GM19372 (cell line): ENCODE data around the gene GNAQ.

Experiments
- ATAC-seq: cut with Tn5 transposase; IDR thresholded peaks from one replicate; pipeline ENCODE4 v1.9.1; 2021; ENCODE audit warnings: mild to moderate bottlenecking, low read depth, moderate library complexity; ENCODE audit not compliant: unreplicated experiment

Gene GNAQ

DNA sequence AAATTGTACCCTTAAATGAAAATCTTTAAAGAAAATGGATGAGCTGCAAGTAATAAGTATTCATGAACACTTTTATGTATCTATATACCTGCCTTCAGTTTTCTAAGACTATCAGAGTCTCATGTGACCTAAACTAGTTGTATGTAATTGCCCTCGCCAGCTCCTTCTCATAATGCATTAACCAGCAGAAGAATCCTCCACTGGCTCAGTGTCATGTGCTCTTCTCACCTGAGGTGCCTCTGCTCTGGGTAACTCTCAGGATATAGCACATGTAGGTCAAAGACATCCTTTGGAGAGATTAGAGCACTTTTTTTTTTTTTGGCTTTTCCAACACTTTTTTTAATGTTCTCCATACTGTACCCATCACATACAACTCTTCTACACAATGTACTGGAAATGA lies 199.8 kb downstream of the GNAQ start:
- no peak for ATAC-seq

DNA sequence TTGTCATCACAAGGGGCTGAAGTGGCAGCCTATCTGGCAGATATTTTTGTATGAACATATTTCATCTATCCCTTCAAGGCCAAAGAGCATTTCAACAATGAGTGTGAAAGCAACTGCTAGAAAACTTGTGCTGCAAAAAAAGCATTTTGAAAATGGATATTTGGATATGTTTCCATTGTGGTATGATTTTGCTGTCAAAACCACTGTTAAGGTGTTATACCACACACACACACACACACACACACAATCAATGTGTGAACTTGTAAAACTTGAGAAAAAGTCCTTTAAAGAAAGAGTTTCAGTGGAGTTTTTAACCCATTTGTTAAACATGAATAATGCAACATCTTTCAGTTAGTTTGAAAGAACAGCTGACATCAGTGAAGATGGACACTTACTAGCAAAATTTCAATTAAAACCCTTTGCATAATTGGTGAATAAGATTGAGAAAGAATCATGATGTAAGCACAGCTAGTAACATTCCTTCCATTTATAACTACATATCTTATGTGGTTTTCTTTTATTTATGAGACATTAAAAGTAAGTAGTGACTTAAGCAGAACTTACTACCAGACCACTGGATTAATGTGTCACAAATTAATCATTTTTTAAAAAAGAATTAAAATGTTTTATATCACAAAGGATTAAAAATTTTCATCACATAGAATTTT lies 200.9 kb downstream of the GNAQ start:
- no peak for ATAC-seq

DNA sequence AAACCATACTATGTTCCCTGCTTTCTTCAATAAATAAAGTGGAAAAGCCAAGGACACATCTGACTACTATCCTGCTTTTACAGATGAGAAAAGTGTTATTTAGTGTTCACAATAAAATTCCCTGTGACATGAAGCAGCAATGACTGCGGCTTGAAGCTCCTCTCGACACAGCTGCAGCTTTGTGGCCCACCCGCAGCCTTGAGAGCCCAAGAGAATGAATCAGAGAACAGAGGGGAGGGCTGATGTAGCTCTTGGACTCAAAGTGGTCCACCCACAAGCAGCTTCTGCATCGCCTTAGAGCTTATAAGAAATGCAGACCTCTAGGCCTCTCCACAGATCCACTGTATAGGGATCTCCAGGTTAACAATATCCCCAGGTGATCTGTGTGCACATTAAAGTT lies 202.2 kb downstream of the GNAQ start:
- ATAC-seq: no peak

DNA sequence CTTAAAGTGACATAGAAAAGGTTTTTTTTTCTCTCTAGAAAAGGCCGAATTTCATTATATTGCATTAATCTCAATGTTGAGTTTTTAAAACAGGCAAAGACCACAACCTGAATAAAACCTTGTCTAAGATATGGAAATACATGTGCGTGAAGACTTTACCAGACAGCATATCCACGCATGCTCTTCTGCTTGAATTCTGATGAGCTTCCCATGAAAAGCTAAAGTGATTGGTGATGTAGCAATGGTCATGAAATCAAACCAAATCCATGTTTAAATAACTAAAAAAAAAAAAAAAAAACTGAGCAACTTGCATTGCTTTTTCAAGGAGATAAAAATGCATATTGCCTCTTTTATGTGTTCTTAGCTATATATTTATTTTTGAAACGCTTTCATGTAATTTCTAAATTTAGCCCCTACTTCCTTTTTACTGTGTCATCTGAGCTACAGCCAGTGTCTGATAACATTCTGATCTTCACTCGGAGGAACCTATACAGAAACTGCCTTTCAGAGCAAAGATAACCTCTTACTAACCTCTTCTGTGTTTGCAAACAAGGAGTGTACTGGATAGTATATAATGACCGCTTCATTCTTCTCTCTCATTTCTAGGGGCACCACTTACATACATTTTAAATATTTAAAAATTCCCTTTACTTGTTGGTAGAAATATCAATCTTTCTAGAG lies 204.4 kb downstream of the GNAQ start:
- no peak for ATAC-seq

DNA sequence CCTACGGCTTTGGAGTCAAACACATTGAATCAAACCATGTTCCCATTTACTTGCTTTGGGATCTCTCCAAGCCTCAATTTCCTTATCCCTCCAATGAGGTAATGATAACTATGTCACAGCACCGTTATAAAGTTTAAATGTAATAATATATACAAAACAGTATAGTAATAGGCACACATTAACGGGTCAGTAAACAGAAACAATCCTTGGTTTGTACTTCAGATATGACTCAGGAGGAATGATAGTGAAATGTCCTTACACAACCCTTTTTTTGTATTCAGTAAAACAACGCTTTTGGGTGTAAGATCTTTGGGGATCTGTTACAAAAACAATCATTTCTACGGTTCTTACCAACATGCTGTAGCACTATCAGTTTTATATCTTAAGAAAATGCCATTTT lies 205.0 kb downstream of the GNAQ start:
- ATAC-seq: no peak

DNA sequence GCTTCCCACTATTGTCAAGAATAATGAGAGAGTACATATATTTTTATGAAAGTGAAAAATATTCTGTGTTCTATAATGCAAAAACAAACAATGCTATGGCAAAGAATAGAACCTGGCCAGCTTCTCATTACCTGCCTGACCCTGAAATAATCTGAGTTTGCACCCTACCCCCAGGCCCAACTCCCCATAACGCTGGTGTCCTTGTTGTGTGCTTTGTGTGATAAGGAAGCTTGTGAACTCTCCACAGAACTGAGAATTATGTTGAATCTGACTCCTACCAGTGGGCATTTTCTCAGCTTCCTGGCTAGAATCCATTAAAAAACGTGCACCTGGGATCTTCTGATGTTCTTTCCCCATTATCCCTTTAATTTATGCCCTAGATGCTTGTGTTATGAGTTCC lies 205.5 kb downstream of the GNAQ start:
- ATAC-seq: no peak

DNA sequence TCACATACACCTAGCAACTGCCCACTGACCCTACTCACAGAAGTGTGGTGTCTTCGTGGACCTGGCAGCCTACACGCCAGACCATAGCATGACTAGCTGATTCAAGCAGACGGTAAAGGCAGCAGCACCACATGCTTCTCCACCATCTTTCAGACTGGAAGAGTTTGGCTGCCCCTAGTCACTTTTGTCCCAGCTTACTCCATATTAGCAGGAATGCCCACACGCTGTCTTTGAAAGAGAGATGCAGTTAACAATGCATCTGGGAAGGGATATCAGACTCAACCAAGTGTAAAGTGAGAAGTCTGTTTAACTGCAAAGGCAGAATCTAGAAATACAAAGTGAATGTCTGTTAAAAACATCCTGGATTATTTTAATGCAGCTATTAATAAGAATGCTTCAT lies 206.2 kb downstream of the GNAQ start:
- no peak for ATAC-seq

DNA sequence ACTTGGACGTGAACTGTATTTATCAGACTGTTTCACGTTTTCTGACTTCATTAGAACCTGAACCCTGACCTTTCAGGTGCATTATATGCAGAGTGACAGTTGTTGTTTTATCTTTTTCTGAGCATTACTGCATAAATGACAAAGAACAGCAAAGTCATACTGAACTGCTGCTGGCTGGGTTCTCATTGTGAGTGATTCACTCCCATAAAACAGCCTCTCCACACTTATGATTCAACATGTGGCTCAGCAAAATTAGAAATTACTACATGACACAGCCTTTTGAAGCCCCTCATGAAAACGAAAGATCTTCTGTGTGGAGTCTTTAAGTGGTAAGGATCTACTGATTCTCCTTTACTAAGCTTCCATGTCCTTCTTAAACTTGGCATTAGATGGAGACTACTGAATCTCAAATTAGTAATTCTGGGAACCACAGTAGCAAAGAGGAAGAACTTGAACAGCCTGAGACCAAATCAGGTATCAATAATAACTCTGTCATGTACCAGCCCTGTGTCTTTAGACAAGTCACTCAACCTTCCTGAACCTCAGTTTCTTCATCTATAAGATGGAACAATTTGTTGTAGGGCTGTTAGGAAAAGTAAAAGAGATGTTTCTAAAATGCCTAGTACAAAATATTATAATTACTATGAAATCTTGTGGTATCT lies 211.2 kb downstream of the GNAQ start:
- ATAC-seq: no peak

DNA sequence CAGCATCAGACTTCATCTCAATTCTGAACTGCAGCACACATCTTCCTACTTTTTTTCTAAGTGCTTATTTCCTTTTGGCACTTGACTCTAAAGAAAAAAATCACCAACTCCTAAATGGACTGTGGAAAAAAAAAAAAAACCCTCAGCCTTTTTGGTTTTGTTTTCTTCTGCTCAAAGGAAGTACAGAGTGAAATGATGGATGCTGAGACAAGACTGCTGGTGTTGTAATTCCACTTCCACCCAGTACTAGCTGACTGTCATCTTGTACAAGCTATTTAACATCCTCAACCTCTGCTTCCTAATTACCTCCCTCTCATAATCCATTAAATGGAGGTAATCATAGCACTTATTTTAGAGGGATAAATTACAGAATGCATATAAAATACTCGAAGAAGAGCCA lies 212.0 kb downstream of the GNAQ start:
- no peak for ATAC-seq

DNA sequence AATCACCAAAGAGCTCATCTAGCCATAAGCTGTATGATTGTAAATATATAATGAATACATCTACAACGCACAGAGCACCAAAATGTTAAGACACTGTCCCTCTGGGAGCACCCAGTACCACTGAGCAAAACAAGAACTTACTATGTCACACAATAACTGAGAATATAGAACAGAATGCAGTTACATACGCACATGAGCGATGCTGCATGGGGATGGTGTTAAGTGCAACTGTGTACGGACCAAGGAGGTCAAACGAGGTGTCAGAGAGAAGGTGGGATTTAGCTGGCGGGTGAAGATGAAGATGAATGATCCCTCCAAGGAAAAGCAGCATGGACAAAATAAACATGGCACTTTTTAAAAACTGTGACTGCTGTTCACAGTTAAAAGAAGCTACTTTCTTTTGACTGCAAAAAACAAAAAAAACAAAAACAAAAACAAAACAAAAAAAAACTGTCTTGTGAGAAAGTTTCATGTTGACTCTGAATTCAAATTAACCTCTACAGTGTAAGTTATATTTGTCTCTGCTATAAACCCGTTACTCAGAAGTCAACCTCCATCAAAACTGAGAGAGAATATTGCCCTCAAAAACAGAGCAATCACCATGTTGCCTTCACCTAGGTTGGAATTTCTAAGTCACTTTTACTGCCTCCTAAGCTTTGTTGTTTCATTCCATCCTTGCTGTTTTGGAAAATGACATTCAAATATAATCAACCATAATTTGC lies 213.9 kb downstream of the GNAQ start:
- ATAC-seq: no peak

DNA sequence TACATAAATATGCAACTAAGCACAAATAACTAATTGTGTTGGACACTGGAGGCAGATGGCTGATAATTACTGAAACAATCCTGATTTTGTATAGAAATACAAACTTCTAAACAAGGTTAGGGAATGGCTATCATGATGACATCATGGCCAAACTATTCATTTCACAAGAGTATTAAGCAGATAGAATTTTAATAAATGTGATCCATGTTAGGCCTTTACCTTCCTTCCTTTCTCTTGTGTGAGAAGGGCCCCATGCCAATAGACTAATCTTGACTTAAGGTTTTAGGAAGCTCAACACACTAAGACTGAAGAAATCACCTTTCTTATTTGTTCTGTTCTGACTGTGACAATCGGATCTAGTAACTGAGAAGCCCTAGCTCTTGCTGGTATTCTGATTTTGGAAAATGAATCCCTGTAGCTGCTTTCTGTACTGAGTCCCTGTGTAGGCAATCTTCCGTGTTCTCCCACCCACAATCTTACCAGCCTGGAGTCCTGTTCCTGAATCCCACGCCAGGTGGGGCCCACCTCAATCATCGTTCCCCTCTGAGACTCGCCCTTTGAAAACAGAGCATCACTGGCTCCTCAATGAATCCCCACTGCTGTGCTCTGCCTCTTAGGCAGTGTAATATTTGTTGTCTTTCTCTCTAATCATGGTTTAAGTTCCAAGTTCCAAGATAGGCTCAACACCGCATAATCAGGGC lies 214.8 kb downstream of the GNAQ start:
- ATAC-seq: no peak

DNA sequence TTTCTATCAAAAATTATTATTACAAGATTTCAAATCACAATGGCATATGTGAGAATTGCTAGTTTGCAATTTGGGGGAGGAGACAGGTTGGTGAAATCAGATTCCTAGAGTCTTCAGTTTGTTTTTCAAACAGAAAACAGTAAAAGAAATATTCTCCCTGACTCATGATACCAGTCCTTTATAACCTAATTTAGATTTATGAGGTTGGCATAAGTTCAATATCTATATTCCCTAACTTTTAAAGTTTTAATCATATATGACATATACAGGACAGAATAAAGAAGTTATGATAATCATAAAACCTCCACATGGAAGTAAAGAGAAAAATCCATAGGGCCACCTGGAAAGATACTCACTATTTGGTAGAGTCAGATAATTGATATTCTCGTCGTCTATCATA lies 216.4 kb downstream of the GNAQ start:
- ATAC-seq: no peak

DNA sequence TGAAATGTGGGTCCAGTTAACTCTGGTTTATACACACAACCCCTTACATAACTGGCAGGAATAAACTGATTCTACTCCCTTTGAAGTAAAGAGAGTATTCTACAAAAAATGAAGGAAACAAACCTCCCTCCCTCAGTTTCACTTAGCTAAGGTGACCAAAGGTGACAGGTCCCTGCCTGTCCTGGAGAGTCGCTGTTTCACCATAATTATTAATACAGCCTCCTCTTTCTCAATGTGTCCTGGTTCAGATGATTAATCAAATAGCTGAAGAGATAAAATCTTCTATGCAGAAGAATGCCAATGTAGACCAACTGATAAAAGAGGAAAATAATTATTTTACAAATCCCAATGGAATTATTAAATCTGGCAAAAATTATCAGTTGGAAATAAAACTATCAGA lies 219.8 kb downstream of the GNAQ start:
- ATAC-seq: no peak

DNA sequence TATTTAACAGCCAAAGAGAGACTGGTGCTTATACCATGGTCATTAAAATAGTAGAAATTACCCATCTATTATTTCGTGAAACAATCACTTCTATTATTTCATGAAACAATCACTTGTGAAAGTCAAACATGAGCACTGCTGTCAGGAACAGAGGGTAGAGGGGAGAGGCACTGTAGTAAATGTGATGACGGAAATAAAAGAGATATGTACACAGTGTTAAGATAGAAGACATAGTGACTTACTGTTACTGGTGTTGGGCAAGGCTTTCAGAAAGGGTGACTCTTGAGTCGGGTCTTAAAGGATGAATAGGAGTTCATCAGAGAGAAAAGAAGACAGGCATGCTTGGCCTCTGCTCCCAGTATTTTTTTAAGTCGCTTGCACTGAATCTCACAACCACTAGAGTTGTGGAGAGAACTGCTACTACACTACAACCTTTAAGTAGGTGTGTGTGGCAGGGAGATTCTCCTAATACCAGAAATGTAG lies 220.9 kb downstream of the GNAQ start:
- no peak for ATAC-seq

DNA sequence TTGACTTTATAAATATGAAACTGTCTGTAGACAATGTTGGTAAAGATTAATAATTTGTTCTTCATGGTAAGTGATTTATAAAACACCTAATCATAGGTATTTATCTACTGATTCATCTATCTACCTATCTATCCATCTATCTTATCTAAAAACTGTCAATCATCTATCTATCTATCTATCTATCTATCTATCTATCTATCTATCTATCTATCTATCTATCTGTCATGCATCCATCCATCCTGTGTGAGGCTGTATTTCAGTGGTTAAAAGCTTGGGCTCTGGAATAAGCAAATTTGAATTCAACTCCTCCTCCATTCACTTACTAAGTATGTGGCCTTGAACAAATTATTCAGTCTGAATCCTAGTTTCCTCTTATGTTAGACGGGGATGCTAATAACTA lies 221.6 kb downstream of the GNAQ start:
- ATAC-seq: no peak

DNA sequence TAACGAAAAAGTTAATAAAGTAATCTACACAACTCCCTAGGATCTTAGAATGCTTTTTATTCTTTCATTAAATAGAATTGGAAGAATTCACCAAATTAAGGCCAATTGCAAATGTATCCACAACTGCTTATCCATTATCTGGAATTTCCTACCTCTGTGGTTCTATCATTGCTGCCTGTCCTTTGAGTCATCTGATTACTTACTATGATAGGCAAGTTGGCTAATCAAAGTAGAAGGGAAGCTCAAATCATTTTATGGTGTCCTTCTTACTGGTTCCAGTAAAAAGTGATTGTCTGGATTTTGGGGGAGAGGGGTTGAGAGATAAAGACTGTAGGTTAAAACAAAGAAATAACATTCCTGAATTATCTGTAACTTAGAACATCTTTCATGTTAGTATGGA lies 222.1 kb downstream of the GNAQ start:
- ATAC-seq: no peak

DNA sequence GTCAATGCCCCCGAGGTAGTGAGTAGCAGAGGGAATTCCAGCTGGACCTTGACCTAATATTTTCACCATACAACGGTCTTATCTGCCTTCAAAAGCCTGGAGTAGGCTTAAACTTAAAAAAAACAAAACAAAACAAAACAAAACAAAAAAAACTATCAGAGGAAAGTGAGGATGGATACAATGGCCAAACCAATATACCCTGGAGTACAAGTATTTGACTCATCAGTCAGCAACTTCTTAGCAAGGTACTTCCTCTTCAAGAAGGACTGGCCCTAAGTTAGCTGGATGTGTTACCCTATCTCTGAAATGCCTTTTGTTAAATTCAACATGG lies 222.9 kb downstream of the GNAQ start:
- ATAC-seq: no peak

DNA sequence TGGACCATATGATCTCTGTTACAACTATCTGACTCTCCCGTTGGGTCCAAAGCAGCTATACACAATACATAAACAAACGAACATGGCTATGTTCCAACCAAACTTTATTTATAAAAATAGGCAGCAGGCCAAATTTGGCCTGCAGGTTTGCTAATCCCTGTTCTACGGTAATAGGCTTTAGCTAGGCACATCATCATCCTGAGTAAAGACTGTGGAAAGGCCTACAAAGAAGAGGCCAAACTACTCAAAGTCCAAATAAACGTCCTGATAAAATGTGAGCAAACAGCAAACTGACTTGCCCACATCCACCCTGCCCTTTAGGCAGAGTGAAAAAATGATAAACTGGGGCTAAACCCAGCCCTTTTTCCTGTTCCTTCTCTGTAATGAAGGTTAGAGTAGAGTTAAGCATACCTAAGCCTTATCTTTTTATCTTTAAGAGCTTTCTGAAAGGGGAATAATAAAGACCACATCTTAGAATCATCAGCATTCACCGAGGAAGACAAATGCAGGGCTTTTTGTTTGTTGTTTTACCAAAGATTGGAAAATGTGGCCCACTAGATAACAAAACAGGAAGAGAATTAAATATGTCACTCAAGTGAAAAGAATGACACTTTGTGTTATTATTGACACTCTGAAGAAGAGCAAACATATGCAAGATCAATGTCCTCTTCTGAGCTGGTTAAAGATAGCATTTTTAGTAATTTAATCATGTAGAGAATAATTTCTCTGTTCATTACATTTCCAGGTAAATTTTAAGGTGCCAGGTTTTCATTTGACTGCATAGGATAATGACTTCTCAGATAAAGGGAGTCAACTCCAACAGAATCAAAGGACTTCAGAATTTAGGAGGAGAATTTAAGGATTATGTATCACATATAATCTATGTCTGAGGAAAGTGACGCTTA lies 223.5 kb downstream of the GNAQ start:
- ATAC-seq: no peak

DNA sequence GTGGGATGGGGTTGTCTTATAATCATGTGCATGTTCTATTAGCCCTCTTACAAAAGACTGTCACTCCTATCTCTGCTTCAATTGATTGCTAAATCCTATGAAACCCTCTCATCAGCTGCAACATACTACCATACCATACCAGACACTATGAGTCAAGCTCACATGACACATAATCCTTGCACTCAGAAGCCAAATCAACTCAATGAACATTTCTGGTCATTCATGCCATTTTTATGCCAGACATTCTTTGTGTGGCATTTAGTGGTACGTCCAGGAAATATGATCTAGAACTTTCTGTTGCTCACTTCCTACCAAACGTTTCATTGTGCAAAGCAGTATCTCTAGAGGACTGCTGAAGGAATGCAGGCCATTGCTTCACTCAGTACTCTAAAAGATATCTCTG lies 224.3 kb downstream of the GNAQ start:
- no peak for ATAC-seq

DNA sequence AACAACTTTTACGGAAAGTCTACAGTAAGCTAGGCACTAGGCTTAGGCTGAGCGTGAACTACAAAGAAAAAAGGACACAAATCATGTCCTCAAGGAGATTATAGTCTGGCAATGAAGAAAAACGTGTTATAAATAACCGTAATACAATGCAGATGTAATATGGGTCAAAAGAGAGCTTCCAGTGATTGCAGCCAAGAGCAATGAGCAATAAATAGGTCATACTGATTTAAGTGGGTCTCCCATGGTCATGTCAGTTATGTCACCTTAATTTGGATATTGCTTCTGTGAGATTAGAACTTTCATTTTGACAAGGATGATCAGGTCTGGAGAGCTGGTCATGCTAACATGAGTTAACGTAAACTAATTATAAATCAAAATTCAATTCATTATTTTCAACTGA lies 224.9 kb downstream of the GNAQ start:
- no peak for ATAC-seq
